GM12892 (cell line): ENCODE measurements around the gene NRXN3.

Experiments used
- DNase-seq: peaks from one replicate; pipeline ENCODE4 v3.0.0; 2011; ENCODE audit not compliant: insufficient read length
- FAIRE-seq: peaks from 2 replicates; lab custom pipeline; 2011; peaks lifted over from hg19 to GRCh38; lab: Jason Lieb, UNC
- POLR2A ChIP-seq: IDR thresholded peaks from 2 replicates; pipeline ENCODE4 v1.6.1; 2011; ENCODE audit warnings: low read depth, low read length, control low read depth
- POLR2AphosphoS5 ChIP-seq: IDR thresholded peaks from 2 replicates; pipeline ENCODE4 v1.6.1; 2011; ENCODE audit warnings: low read depth, low read length, control low read depth
- TAF1 ChIP-seq: IDR thresholded peaks from 2 replicates; pipeline ENCODE4 v1.6.1; 2011; ENCODE audit warnings: low read depth, mild to moderate bottlenecking, control low read depth, low read length, borderline replicate concordance

Gene NRXN3

GRCh38 chr14:78972440-78972839 lies 802.3 kb downstream of the NRXN3 start:
- DNase-seq (no peak), FAIRE-seq (no peak)
- no peak for TF ChIP-seq POLR2A
- TF ChIP-seq POLR2AphosphoS5, result no peak
- no peak for TF ChIP-seq TAF1

- no peak for FAIRE-seq
- no peak for TF ChIP-seq POLR2AphosphoS5
- no peak for TF ChIP-seq POLR2A
- no peak for TF ChIP-seq TAF1
Observed at GRCh38 chr14:78974691-78975090, 804.5 kb downstream of the NRXN3 start.

GRCh38 chr14:78975734-78976133 lies 805.6 kb downstream of the NRXN3 start:
- TF ChIP-seq POLR2A, result no peak
- TF ChIP-seq TAF1, result no peak
- no peak for TF ChIP-seq POLR2AphosphoS5
- DNase-seq (no peak), FAIRE-seq (no peak)

More at GRCh38 chr14:78974691-78975090, 804.5 kb downstream of the NRXN3 start:
- DNase-seq, result no peak

GRCh38 chr14:78978896-78979295 lies 808.7 kb downstream of the NRXN3 start:
- no peak for TF ChIP-seq POLR2AphosphoS5
- no peak for TF ChIP-seq TAF1
- TF ChIP-seq POLR2A, result no peak
- no peak for FAIRE-seq
- DNase-seq, result no peak

GRCh38 chr14:78982551-78982950 lies 812.4 kb downstream of the NRXN3 start:
- FAIRE-seq (no peak), DNase-seq (no peak)

GRCh38 chr14:78983126-78983525 lies 813.0 kb downstream of the NRXN3 start:
- FAIRE-seq (no peak), DNase-seq (no peak)
- TF ChIP-seq POLR2A (no peak), TAF1 (no peak), POLR2AphosphoS5 (no peak)

More at GRCh38 chr14:78982551-78982950, 812.4 kb downstream of the NRXN3 start:
- TF ChIP-seq POLR2AphosphoS5 (no peak), TAF1 (no peak), POLR2A (no peak)

GRCh38 chr14:78985668-78986381 lies 815.7 kb downstream of the NRXN3 start:
- no peak for FAIRE-seq
- no peak for DNase-seq
- TF ChIP-seq POLR2AphosphoS5 (no peak), POLR2A (no peak), TAF1 (no peak)

GRCh38 chr14:78986989-78987388 lies 816.8 kb downstream of the NRXN3 start:
- no peak for FAIRE-seq
- DNase-seq, result no peak
- TF ChIP-seq POLR2AphosphoS5 (no peak), POLR2A (no peak), TAF1 (no peak)

GRCh38 chr14:78989221-78989620 lies 819.0 kb downstream of the NRXN3 start:
- DNase-seq (no peak), FAIRE-seq (no peak)
- TF ChIP-seq TAF1, result no peak

- TF ChIP-seq TAF1 (no peak), POLR2A (no peak), POLR2AphosphoS5 (no peak)
- FAIRE-seq, result no peak
- DNase-seq, result no peak
Observed at GRCh38 chr14:78992867-78993266, 822.7 kb downstream of the NRXN3 start.

- TF ChIP-seq POLR2AphosphoS5, result no peak
- TF ChIP-seq POLR2A, result no peak
- TF ChIP-seq TAF1, result no peak
- DNase-seq, result no peak
- no peak for FAIRE-seq
Observed at GRCh38 chr14:78997811-78998210, 827.6 kb downstream of the NRXN3 start.

GRCh38 chr14:79009286-79009685 lies 839.1 kb downstream of the NRXN3 start:
- TF ChIP-seq POLR2AphosphoS5, result no peak
- no peak for TF ChIP-seq TAF1
- TF ChIP-seq POLR2A, result no peak
- no peak for FAIRE-seq
- DNase-seq, result no peak
